Ectodermal cell (in vitro differentiated cells): Measurements from ENCODE around the gene FBXL7.

ENCODE experiments used
- H3K27ac ChIP-seq: 2 replicates; pipeline ENCODE4 v1.7.0; 2013; ENCODE audit warnings: mild to moderate bottlenecking, low read depth, low read length; ENCODE audit not compliant: insufficient read depth, poor library complexity, severe bottlenecking
- H3K27me3 ChIP-seq: 2 replicates; pipeline ENCODE4 v1.7.0; 2013; ENCODE audit warnings: mild to moderate bottlenecking, low read length; ENCODE audit not compliant: insufficient read depth, control insufficient read depth, poor library complexity, severe bottlenecking
- H3K36me3 ChIP-seq: one replicate; pipeline ENCODE4 v1.7.0; 2013; ENCODE audit warnings: low read length; ENCODE audit not compliant: control insufficient read depth, insufficient read depth
- H3K4me1 ChIP-seq: one replicate; pipeline ENCODE4 v1.7.0; 2013; ENCODE audit warnings: low read length; ENCODE audit not compliant: control insufficient read depth, insufficient read depth
- H3K4me3 ChIP-seq: 2 replicates; pipeline ENCODE4 v1.7.0; 2013; ENCODE audit warnings: low read depth, low read length, control low read depth; ENCODE audit not compliant: insufficient read depth
- H3K9me3 ChIP-seq: 2 replicates; pipeline ENCODE4 v1.7.0; 2013; ENCODE audit warnings: mild to moderate bottlenecking, low read length, moderate library complexity; ENCODE audit not compliant: control insufficient read depth
- WGBS, 2 experiments: methylation state at CpG; one replicate each; pipeline ENCODE4 v1.1.7; 2013; ENCODE audit warnings: missing lambda C conversion rate in 2 of 2; 5-methylcytosine and 5-hydroxymethylcytosine counted together

Gene FBXL7

DNA sequence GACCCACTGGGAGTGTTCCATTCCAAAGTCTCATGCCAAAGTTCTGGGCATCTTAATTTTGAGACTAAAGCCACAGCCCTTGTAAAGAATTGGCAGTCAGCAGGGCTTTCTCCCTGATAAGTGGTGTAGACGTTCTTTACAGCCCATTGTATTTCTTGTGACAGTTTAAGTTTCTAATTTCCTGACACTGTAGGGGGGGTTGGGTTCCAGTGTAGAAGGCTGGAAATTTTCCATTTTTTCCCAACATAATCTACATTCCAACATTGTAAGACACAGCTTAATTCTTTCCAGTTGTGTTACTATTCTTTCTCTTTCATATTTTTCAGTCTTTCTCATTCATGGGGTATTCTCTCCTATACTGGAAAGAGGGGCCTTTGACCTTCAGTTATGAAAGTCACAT, 121.1 kb downstream of the FBXL7 start:
- WGBS, 2 experiments = 70 to 83% methylated on average over 1 of the region's 1 CpG
- Histone ChIP-seq H3K27ac (no peak overlapping the region), H3K4me1 (no peaks in the 10 kb centered on the region), H3K27me3 (no peaks in the 10 kb centered on the region), H3K9me3 (no peaks in the 10 kb centered on the region), H3K4me3 (no peak overlapping the region), H3K36me3 (no peaks in the 10 kb centered on the region)

DNA sequence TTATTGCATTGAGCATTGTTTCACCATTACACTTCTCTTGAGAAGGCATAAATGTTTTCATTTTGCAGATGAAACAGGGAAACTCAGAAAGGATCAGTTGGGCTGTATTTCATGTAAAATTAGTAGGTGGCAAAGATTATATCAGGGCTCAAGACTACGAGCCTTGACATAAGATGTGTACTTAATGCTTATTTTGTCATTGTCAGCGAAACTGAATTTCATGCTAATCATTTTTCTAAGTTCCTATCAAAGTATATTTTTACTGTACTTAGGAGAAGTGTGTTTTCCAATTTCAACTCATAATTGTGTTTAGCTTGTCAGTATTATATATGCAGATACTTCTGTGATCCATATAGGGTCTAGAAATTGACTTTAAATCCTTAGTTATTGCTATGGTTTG, 123.8 kb downstream of the FBXL7 start:
- Histone ChIP-seq H3K4me3 (no peak overlapping the region), H3K36me3 (no peaks in the 10 kb centered on the region), H3K9me3 (no peaks in the 10 kb centered on the region), H3K27me3 (no peaks in the 10 kb centered on the region), H3K27ac (no peak overlapping the region), H3K4me1 (no peaks in the 10 kb centered on the region)
- 93 to 100% methylated on average over 1 to 2 of the region's 2 CpGs for WGBS, 2 experiments

DNA sequence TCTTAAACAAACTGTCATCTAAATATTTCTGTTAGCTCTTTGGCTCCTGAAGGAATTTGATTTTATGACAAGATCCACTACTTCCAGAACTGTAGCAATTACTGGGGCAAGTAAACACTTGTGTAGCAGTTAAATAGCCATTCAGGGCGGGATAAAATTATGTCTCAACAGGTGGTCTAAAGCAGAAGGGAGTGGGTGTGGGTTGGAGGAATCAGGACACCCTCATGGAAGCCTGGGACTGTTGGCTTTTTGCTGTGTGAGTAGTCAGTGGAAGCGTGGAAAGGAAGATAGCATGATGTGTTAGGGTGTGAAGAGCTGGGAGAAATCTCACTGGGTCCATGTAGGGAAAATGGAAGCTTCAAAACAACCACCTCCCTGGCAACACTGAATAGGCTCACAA, 127.1 kb downstream of the FBXL7 start:
- WGBS, 2 experiments = 94 to 99% methylated on average over 2 of the region's 2 CpGs
- no peak overlapping the region for H3K4me3 ChIP-seq
- no peaks in the 10 kb centered on the region for H3K36me3 ChIP-seq
- no peaks in the 10 kb centered on the region for H3K27me3 ChIP-seq
- H3K9me3 ChIP-seq = no peaks in the 10 kb centered on the region
- H3K4me1 ChIP-seq = no peaks in the 10 kb centered on the region
- H3K27ac ChIP-seq = no peak overlapping the region

DNA sequence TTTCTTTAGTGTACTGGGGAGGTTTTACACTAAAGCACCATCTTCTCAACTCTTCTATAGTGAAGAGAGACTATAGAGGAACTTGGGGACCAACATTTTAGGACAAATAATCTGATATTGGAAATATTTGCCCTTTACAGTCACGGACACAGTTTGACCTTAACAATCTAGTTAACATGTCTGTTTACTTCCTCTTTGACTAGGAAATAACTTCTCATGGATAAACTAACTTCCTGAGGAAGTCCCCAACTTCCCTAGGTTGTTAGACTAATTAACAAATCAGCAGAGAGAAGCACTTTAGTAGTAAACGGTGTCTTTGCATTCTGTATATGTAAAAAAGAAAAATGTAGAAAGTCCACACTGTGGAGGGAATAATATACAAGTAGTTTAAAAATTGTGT, 127.7 kb downstream of the FBXL7 start:
- H3K27ac ChIP-seq = no peak overlapping the region
- H3K36me3 ChIP-seq = no peaks in the 10 kb centered on the region
- H3K4me3 ChIP-seq = no peak overlapping the region
- 87 to 96% methylated on average over 2 of the region's 2 CpGs for WGBS, 2 experiments
- H3K9me3 ChIP-seq = no peaks in the 10 kb centered on the region
- H3K4me1 ChIP-seq = no peaks in the 10 kb centered on the region
- no peaks in the 10 kb centered on the region for H3K27me3 ChIP-seq

DNA sequence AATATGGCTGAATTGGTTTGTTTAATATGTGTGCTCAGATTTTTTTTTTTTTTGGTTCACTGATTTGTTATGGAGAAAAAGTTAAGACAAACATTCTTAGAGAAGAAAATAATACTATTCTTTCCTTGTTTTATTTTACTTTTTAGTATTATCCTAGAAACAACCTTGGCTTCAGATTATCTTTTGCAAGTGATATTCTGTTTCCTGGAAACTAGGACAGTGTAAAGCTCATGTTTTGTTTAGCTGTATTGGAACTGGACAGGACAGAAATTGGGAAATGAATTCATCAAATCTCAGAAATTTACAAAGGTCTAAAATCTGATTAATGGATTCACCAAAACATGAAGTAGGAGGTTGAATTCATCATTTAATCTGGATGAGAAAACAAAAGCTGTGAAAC, 130.5 kb downstream of the FBXL7 start:
- no peaks in the 10 kb centered on the region for H3K27me3 ChIP-seq
- H3K27ac ChIP-seq = no peak overlapping the region

DNA sequence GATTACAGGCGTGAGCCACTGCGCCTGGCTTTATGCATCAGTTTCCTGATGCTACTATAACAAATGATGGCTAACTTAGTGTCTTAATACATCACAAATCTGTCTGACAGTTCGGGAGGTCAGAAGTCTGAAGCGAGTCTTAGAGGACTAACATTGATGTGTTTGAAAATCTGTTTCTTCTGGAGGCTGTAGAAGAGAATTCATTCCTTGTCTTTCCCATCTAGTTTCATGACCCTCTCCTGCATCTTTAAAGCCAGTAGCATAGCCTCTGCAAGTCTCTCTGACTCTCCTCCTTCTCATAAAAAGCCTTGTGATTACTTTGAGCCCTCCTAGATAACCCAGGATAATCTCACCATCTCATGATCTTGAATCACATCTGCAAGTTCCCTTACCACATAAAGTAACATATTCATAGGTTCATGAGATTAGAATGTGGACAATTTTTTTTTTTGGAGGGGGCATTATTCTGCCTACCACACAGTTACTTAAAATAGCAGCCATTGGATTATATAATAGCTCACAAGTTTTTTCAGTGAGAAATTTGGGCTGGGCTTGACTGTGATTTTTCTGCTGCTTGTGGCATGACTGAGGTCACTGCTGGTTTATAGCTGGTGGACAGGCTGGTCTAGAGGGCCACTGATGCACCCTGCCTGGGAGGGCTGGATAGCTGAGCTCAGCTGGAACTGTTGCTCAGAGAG, 134.8 kb downstream of the FBXL7 start:
- no peaks in the 10 kb centered on the region for H3K4me1 ChIP-seq
- no peak overlapping the region for H3K27ac ChIP-seq
- H3K36me3 ChIP-seq = no peaks in the 10 kb centered on the region
- no peaks in the 10 kb centered on the region for H3K9me3 ChIP-seq
- H3K4me3 ChIP-seq = no peak overlapping the region
- WGBS, 2 experiments = 92 to 93% methylated on average over 4 of the region's 4 CpGs
- H3K27me3 ChIP-seq = no peaks in the 10 kb centered on the region

More for the DNA sequence above, 130.5 kb downstream of the FBXL7 start:
- Histone ChIP-seq H3K36me3 (no peaks in the 10 kb centered on the region), H3K9me3 (no peaks in the 10 kb centered on the region), H3K4me1 (no peaks in the 10 kb centered on the region), H3K4me3 (no peak overlapping the region)

DNA sequence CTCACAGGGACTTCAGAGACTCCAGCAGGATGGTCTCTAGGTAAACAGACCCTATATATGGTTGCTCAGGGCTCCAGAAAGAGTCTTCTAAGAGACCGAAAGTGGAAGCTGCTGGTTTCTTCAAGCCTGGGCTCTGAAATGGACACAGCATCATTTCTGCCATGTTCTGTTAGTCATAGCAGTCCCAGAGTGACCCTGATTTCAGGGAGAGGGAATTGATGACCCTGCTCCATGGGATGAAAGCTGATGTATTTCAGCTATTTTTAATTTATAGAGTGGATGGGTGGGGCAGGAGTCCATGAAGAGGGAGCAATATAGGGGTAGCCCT, 135.3 kb downstream of the FBXL7 start:
- Histone ChIP-seq H3K4me1 (no peaks in the 10 kb centered on the region), H3K27ac (no peak overlapping the region), H3K27me3 (no peaks in the 10 kb centered on the region), H3K9me3 (no peaks in the 10 kb centered on the region), H3K36me3 (no peaks in the 10 kb centered on the region), H3K4me3 (no peak overlapping the region)
- 95 to 96% methylated on average over 1 of the region's 1 CpG for WGBS, 2 experiments

DNA sequence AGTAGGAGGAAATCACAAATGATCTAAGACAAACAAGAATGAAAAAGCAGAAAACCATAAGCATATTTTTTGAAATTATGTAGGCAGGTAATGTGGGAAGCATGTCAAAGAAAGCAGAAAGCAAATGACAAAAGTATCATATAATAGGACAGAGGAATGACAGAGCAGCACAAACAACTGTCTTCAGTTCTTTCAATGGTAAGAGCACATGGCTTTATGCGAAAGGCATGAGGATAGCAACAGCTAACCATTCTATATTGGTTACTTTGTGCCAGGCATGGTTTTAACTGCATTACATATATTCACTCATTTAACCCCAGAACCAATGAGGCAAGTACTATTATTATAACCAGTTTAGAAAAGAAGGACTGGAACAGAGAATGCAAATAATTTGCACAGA, 137.4 kb downstream of the FBXL7 start:
- 82 to 100% methylated on average over 1 of the region's 1 CpG for WGBS, 2 experiments
- H3K9me3 ChIP-seq = no peaks in the 10 kb centered on the region
- H3K27me3 ChIP-seq = no peaks in the 10 kb centered on the region
- H3K27ac ChIP-seq = no peak overlapping the region
- no peak overlapping the region for H3K4me3 ChIP-seq
- H3K36me3 ChIP-seq = no peaks in the 10 kb centered on the region
- no peaks in the 10 kb centered on the region for H3K4me1 ChIP-seq

DNA sequence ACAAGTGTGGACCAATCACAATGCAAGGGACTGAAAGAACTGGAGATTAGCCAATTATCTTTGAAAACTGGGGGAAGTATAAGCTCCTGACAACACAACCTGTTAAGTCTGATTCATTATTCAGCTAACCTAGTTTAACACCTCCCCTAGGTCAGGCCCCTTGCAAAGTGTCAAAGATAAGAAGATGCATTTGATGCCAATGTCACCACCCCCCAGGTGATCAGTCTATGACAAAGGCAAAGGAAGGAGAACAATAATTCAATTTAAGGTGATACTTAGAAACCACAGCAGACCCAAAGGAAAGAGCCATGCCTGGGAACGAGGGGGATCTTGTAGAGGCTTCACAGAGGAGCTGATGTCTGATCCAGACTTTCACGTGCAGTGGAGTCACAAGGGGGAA, 137.9 kb downstream of the FBXL7 start:
- Histone ChIP-seq H3K4me3 (no peak overlapping the region), H3K4me1 (no peaks in the 10 kb centered on the region), H3K9me3 (no peaks in the 10 kb centered on the region), H3K27me3 (no peaks in the 10 kb centered on the region), H3K27ac (no peak overlapping the region), H3K36me3 (no peaks in the 10 kb centered on the region)
- 86 to 89% methylated on average over 2 of the region's 2 CpGs for WGBS, 2 experiments

DNA sequence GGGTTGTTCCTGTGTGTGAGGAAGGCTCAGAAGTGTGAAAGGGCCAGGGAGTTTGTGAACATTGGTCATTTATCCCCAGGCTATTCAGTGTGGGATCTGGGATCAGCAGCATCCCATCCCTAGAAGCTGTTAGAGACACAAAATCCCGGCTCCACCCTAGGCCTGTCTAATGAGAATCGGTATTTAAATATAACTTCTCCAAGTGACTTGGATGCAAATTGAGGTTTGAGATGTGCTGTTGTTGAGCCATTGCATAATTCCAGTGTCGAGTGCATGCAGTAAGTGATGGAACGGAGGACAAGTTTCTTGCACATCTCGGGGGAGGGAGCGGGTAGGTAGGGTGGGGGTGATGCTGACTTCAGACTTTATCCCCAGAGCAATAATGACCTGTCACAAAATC, 138.3 kb downstream of the FBXL7 start:
- Histone ChIP-seq H3K27me3 (no peaks in the 10 kb centered on the region), H3K4me1 (no peaks in the 10 kb centered on the region), H3K27ac (no peak overlapping the region), H3K9me3 (no peaks in the 10 kb centered on the region), H3K36me3 (no peaks in the 10 kb centered on the region), H3K4me3 (no peak overlapping the region)
- 98 to 99% methylated on average over 6 of the region's 6 CpGs for whole genome bisulfite sequencing, 2 experiments

DNA sequence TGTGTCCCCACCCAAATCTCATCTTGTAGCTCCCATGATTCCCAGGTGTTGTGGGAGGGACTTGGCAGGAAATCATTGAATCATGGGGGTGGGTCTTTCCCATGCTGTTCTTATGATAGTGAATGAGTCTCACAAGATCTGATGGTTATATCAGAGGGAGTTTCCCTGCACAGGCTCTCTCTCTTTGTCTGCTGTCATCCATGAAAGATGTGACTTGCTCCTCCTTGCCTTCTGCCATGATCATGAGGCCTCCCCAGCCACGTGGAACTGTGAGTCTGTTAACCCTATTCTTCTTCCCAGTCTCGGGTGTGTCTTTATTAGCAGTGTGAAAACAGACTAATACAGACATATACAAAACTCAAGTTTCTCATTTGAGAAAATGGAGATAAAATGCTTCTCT, 139.3 kb downstream of the FBXL7 start:
- Histone ChIP-seq H3K4me1 (no peaks in the 10 kb centered on the region), H3K27me3 (no peaks in the 10 kb centered on the region), H3K4me3 (no peak overlapping the region), H3K27ac (no peak overlapping the region), H3K9me3 (no peaks in the 10 kb centered on the region), H3K36me3 (no peaks in the 10 kb centered on the region)
- 85 to 92% methylated on average over 2 of the region's 2 CpGs for WGBS, 2 experiments
